Endothelial cell of umbilical vein (primary cell): Measurements from ENCODE around the gene EDN2. TPM values are rescaled to one million over a fixed set of nuclear protein-coding genes. Genes with fewer than 3 reads are reported as not detected.

Experiments used
- BruUV-seq: library from RNA; stranded (reverse); fragments of 400-500 nt; replicated peaks from 2 replicates; lab custom pipeline; 2021; lab: Mats Ljungman, UMichigan
- CTCF ChIA-PET: fragments of 300-600, 350-600 bp; sonication (Branson Sonifier 250); formaldehyde crosslinking; loops from one replicate; lab custom pipeline; 2021; ENCODE audit warnings: antibody characterized with exemption, inconsistent platforms; lab: Charles Lee
- POLR2A ChIA-PET: fragments of 300-600, 350-600 bp; sonication (Branson Sonifier 250); formaldehyde crosslinking; loops from one replicate; lab custom pipeline; 2021; ENCODE audit warnings: antibody characterized with exemption, inconsistent platforms; lab: Charles Lee
- DNase-seq: peaks from one replicate; pipeline ENCODE4 v3.0.0-alpha.2; 2011; ENCODE audit warnings: low read depth, low spot score
- FAIRE-seq: peaks from 2 replicates; lab custom pipeline; 2011; peaks lifted over from hg19 to GRCh38; lab: Jason Lieb, UNC
- H2AFZ ChIP-seq: 2 replicates; pipeline ENCODE4 v1.6.0; 2012; ENCODE audit warnings: low read depth, low read length, control low read depth, inconsistent platforms
- H3K27ac ChIP-seq: 2 replicates; pipeline ENCODE4 v1.5.1; 2011; ENCODE audit warnings: low read depth, mild to moderate bottlenecking, control low read depth, low read length, moderate library complexity; ENCODE audit not compliant: insufficient read depth
- H3K27me3 ChIP-seq, 2 experiments: 2 replicates each; pipeline versions ENCODE4 v1.6.0 to v1.6.1; 2011; ENCODE audit warnings: low read length in 2 of 2, mixed read lengths in 1 of 2; ENCODE audit not compliant: control insufficient read depth in 2 of 2, insufficient read depth in 2 of 2
- H3K36me3 ChIP-seq, 2 experiments: 2 replicates in 1 of 2; 3 replicates in 1 of 2; pipeline ENCODE4 v1.5.1; 2011; ENCODE audit warnings: low read length in 2 of 2, mild to moderate bottlenecking in 1 of 2, moderate library complexity in 1 of 2; ENCODE audit not compliant: control insufficient read depth in 2 of 2, insufficient read depth in 2 of 2; ENCODE audit errors: extremely low read depth in 1 of 2
- H3K4me1 ChIP-seq: 3 replicates; pipeline ENCODE4 v1.5.1; 2011; ENCODE audit warnings: mild to moderate bottlenecking, low read length; ENCODE audit not compliant: control insufficient read depth, insufficient read depth; ENCODE audit errors: extremely low read depth
- H3K4me2 ChIP-seq: 2 replicates; pipeline ENCODE4 v1.6.1; 2011; ENCODE audit warnings: low read length, control low read depth, mixed read lengths; ENCODE audit not compliant: insufficient read depth
- H3K4me3 ChIP-seq, 3 experiments: fragments of 200-600 bp in 1 of 3; sonication (generic), shearing (Covaris generic) in 1 of 3; replicated peaks in 1 of 3; 2 replicates each; pipeline ENCODE4 v1.5.1; 2011 to 2016; ENCODE audit warnings: control low read depth in 3 of 3, low read length in 3 of 3, mild to moderate bottlenecking in 2 of 3, inconsistent platforms in 1 of 3, low read depth in 1 of 3, moderate library complexity in 1 of 3; ENCODE audit not compliant: insufficient read depth in 1 of 3
- H3K79me2 ChIP-seq: 2 replicates; pipeline ENCODE4 v1.6.0; 2012; ENCODE audit warnings: low read length, inconsistent platforms; ENCODE audit not compliant: control insufficient read depth, insufficient read depth
- H3K9ac ChIP-seq: replicated peaks from 2 replicates; pipeline ENCODE3; 2011; ENCODE audit warnings: low read length, control low read depth; ENCODE audit not compliant: insufficient read depth; ENCODE audit errors: extremely low read depth
- H3K9me1 ChIP-seq: replicated peaks from 3 replicates; pipeline ENCODE4 v1.6.0; 2011; ENCODE audit warnings: mild to moderate bottlenecking, low read length; ENCODE audit not compliant: control insufficient read depth, insufficient read depth; ENCODE audit errors: extremely low read depth
- H3K9me3 ChIP-seq: replicated peaks from 2 replicates; pipeline ENCODE4 v1.5.1; 2012; ENCODE audit warnings: low read length, inconsistent platforms; ENCODE audit not compliant: control insufficient read depth, insufficient read depth
- H4K20me1 ChIP-seq: replicated peaks from 2 replicates; pipeline ENCODE3; 2011; ENCODE audit warnings: mild to moderate bottlenecking, low read length; ENCODE audit not compliant: control insufficient read depth, insufficient read depth; ENCODE audit errors: extremely low read depth
- CTCF ChIP-seq, 2 donors: IDR thresholded peaks; 1 replicate in 1 of 2; 2 replicates in 1 of 2; pipeline ENCODE4 v1.5.1; 2011; ENCODE audit warnings: low read length in 2 of 2, mild to moderate bottlenecking in 2 of 2, moderate library complexity in 2 of 2, control low read depth in 1 of 2, inconsistent platforms in 1 of 2, low read depth in 1 of 2; ENCODE audit not compliant: insufficient read depth in 1 of 2; ENCODE audit errors: extremely low read depth in 1 of 2
- EZH2 ChIP-seq: IDR thresholded peaks from 2 replicates; pipeline ENCODE4 v1.6.1; 2012; ENCODE audit warnings: borderline replicate concordance, low read depth, mild to moderate bottlenecking, moderate library complexity, low read length, inconsistent platforms; ENCODE audit not compliant: severe bottlenecking
- GATA2 ChIP-seq: IDR thresholded peaks from 2 replicates; pipeline ENCODE4 v1.7.0; 2011; ENCODE audit warnings: low read depth, mild to moderate bottlenecking, moderate library complexity, mixed read lengths, low read length; ENCODE audit not compliant: insufficient read length, insufficient read depth
- JUN ChIP-seq: IDR thresholded peaks from 2 replicates; pipeline ENCODE4 v1.6.1; 2011; ENCODE audit warnings: borderline replicate concordance, low read depth; ENCODE audit not compliant: insufficient read length, insufficient read depth
- MAX ChIP-seq: IDR thresholded peaks from 2 replicates; pipeline ENCODE4 v1.6.1; 2011; ENCODE audit not compliant: insufficient read depth, insufficient read length
- MYC ChIP-seq: IDR thresholded peaks from one replicate; pipeline ENCODE4 v1.6.1; 2011; ENCODE audit warnings: mild to moderate bottlenecking, low read depth, low read length
- POLR2AphosphoS5 ChIP-seq: IDR thresholded peaks from 2 replicates; pipeline ENCODE4 v1.6.1; 2012; ENCODE audit warnings: low read depth, mild to moderate bottlenecking, control low read depth, low read length, moderate library complexity; ENCODE audit not compliant: insufficient read depth
- dilution Hi-C: fragments of 300-500 bp; cut with MboI; formaldehyde crosslinking; loops from one replicate; pipeline ENCODE4 v1.15.0; 2019; ENCODE audit warnings: low sequenced_read_pairs; ENCODE audit not compliant: extremely low pct_ligation_motif_present
- intact Hi-C: fragments of 100-400 bp; cut with micrococcal nuclease; formaldehyde crosslinking; loops from one replicate; pipeline ENCODE4 v1.10.0; 2022
- polyA plus RNA-seq, 4 experiments: library from polyadenylated mRNA; depleted of rRNA in 3 of 4; stranded (reverse) in 3 of 4; unstranded in 1 of 4; fragments of >200 nt; gene quantifications; 2 replicates each; pipeline versions ENCODE4 v1.2.1 to v1.2.3, GENCODE V29; 2011 to 2012; ENCODE audit warnings: missing spikeins in 1 of 4
- total RNA-seq: library from RNA; stranded (reverse); gene quantifications from 2 replicates; pipeline ENCODE4 v1.2.3, GENCODE V29; 2021

The EDN2 gene
- total and polyA plus RNA-seq, 2 donors (not counting 3 experiments of a cell fraction or from before 2014, with no cell fraction given): not detected

- H3K36me3 ChIP-seq: no peaks in the 10 kb centered on the region
- ChIA-PET CTCF (interaction anchor here (1.0 to 1.4 kb wide), 3 partner anchors 16 to 167 kb away, joined by 3 to 5 read pairs (median 4); no protein-coding TSS in a partner anchor), POLR2A (no interaction called here)
- BruUV-seq: no TSS peak
- H2AFZ ChIP-seq: no peak overlapping the region
- TF ChIP-seq EZH2: no peak
- TF ChIP-seq MAX: no peak
- TF ChIP-seq POLR2AphosphoS5: no peak
- no peak for TF ChIP-seq MYC
- no peak for TF ChIP-seq JUN
- TF ChIP-seq CTCF (IDR thresholded peaks at IDR 0.05; ENCODE audit: extremely low read depth in 1 of 2, insufficient read depth in 1 of 2, low read depth in 1 of 2, low read length in 2 of 2): no peak
- TF ChIP-seq GATA2: no peak
- H3K9me1 ChIP-seq: no peaks in the 10 kb centered on the region
- no peaks in the 10 kb centered on the region for H3K9me3 ChIP-seq
- no peak overlapping the region for H3K9ac ChIP-seq
- H4K20me1 ChIP-seq: no peaks in the 10 kb centered on the region
- intact Hi-C loops (no loop called here), dilution Hi-C loops (no loop called here)
- no peak overlapping the region for H3K4me3 ChIP-seq
- H3K27me3 ChIP-seq: no peaks in the 10 kb centered on the region
- H3K27ac ChIP-seq: no peak overlapping the region
- H3K79me2 ChIP-seq: no peaks in the 10 kb centered on the region
- H3K4me2 ChIP-seq: no peak overlapping the region
- no peaks in the 10 kb centered on the region for H3K4me1 ChIP-seq
- FAIRE-seq (no peak), DNase-seq (no peak)
These were observed 36.3 kb downstream of the EDN2 start for GRCh38 chr1:41447995-41448770.
